Aorta (tissue), 5 donors: ENCODE measurements around the gene NTF3. TPM values are rescaled to one million over a fixed set of nuclear protein-coding genes. Genes with fewer than 3 reads are reported as not detected.

Experiments used
- ATAC-seq: fragments of 200-7000 bp; cut with Tn5 transposase; one replicate; pipeline ENCODE4 v1.9.1; 2022; ENCODE audit warnings: moderate library complexity; ENCODE audit not compliant: low FRiP score
- DNase-seq, 2 donors: peaks; one replicate each; pipeline ENCODE4 v3.0.0-alpha.2; 2020
- H3K27ac ChIP-seq, 2 donors: one replicate each; pipeline ENCODE4 v1.5.1; 2013; ENCODE audit warnings: low read length in 2 of 2, mild to moderate bottlenecking in 2 of 2, moderate library complexity in 2 of 2, control low read depth in 1 of 2, inconsistent platforms in 1 of 2, low read depth in 1 of 2
- H3K27me3 ChIP-seq, 2 donors: one replicate each; pipeline ENCODE4 v1.6.1; 2013; ENCODE audit warnings: control low read depth in 1 of 2, low read length in 1 of 2, mild to moderate bottlenecking in 1 of 2, moderate library complexity in 1 of 2; ENCODE audit not compliant: insufficient read depth in 2 of 2, control insufficient read depth in 1 of 2
- H3K36me3 ChIP-seq, 2 donors: one replicate each; pipeline ENCODE4 v1.6.1; 2013; ENCODE audit warnings: control low read depth in 1 of 2, low read length in 1 of 2, mild to moderate bottlenecking in 1 of 2; ENCODE audit not compliant: insufficient read depth in 2 of 2, control insufficient read depth in 1 of 2
- H3K4me1 ChIP-seq, 2 donors: one replicate each; pipeline ENCODE4 v1.6.1; 2013; ENCODE audit warnings: low read length in 2 of 2, control low read depth in 1 of 2, mild to moderate bottlenecking in 1 of 2, moderate library complexity in 1 of 2; ENCODE audit not compliant: insufficient read depth in 2 of 2, control insufficient read depth in 1 of 2
- H3K4me3 ChIP-seq, 2 donors: one replicate each; pipeline ENCODE4 v1.5.1; 2013; ENCODE audit warnings: low read length in 2 of 2, control low read depth in 1 of 2, mild to moderate bottlenecking in 1 of 2
- H3K9me3 ChIP-seq: one replicate; pipeline ENCODE4 v1.6.1; 2013; ENCODE audit warnings: mild to moderate bottlenecking, low read length; ENCODE audit not compliant: control insufficient read depth
- WGBS, 2 donors: extraction: QIAGEN DNeasy Blood & Tissue Kit; methylation state at CpG; one replicate each; pipeline ENCODE4 v1.1.7; 2013; 5-methylcytosine and 5-hydroxymethylcytosine counted together
- intact Hi-C, 2 donors: fragments of 100-400 bp; cut with DNase I; formaldehyde crosslinking; loops; one replicate each; pipeline versions ENCODE4 v1.14.2 to v1.15.0; 2022
- polyA plus RNA-seq, 2 donors: library from polyadenylated mRNA; stranded (reverse); fragments of 200-250 nt; gene quantifications; one replicate each; pipeline ENCODE4 v1.2.3, GENCODE V29; 2013
- total RNA-seq, 2 donors: library from RNA; stranded (reverse); fragmentation: NEBNext Ultra II Directional; extraction: Animal tissue kit (Norgen Biotek cat#: 25700); gene quantifications; one replicate each; pipeline ENCODE4 v1.2.1, GENCODE V29; 2021
- donor health status: healthy with polysubstance abuse.
- donor health status: Bipolar disorder and iron deficiency.
- donor health status: DM: no; HTN: no; CAD: no.
- donor health status: DM: no; HTN: no; CAD: no.
- donor health status: DM: yes; HTN: yes; CAD: no.

The NTF3 gene
- total and polyA plus RNA-seq, 4 donors, result 7.5 to 51.6 (median 17.3) TPM

DNA sequence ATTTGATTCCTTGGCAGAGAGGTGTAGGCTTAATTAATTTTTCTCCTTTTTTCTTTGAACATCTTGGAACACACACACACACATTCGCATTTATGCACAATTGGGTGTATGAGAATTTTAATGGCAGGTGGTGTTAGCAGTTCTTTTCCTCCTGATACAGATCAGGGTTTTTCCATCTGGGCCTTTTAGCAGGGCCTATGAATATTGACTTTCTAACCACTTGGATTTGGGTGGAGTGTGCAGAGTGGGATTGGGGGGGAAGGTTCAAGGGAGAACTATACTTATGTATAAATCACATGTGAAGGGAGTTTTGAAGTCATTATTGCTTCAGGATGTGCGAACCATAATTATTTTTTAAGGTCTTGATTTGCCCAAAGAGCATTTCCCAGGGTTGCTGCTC, 28.9 kb downstream of the NTF3 start:
- Histone ChIP-seq H3K4me3 (no peak overlapping the region), H3K27me3 (no peaks in the 10 kb centered on the region), H3K4me1 (peaks cover 8 to 14% of the 10 kb centered on the region in 2 donors), H3K27ac (no peak overlapping the region), H3K36me3 (no peaks in the 10 kb centered on the region), H3K9me3 (no peaks in the 10 kb centered on the region)
- 96 to 98% methylated on average over 2 of the region's 2 CpGs for WGBS, 2 donors
- no peak for ATAC-seq
- no peak for DNase-seq
- intact Hi-C loops, result no loop called here

DNA sequence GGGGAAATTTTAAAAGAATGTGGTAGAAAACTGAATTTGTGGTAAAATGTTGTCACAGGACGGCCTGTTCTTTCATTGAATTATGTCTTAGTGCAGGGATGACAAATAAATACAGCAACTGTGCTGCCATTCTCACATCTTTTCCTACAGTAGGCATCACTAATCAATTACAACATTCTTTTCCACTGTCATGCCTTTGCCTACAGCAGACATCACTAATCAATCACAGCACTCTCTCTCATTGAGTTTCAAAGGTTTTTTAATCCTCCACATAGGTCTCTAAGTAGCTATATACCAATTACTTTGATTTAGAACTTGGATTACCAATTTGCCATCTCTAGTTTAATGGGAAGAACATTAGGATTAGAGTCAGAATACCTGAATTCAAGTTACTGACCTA, 30.1 kb downstream of the NTF3 start:
- Histone ChIP-seq H3K27me3 (no peaks in the 10 kb centered on the region), H3K4me1 (peaks cover 5 to 7% of the 10 kb centered on the region in 2 donors), H3K9me3 (no peaks in the 10 kb centered on the region), H3K4me3 (no peak overlapping the region), H3K36me3 (no peaks in the 10 kb centered on the region), H3K27ac (no peak overlapping the region)
- intact Hi-C loops, result no loop called here
- WGBS, 2 donors, result 91 to 92% methylated on average over 1 of the region's 1 CpG
- no peak for ATAC-seq
- no peak for DNase-seq

DNA sequence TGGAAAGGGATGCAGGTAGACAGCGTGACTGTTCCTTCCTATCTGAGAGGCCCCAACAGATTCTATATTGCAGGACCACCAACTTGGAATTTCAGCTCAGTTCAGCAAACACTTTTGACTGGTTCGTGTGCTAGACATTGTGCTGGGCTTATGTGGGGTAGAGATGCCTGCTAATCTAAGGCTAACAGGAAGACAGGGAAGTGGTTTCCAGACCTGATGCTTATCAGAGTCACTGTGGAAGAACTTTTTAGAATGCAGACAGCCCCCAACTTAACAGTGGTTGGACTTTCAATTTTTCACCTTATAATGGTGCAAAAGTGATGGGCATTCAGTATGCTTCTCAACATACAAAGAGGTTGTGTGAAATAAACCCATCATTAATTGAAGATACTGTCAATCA, 32.2 kb downstream of the NTF3 start:
- H3K4me1 ChIP-seq, result no peaks in the 10 kb centered on the region
- no peaks in the 10 kb centered on the region for H3K36me3 ChIP-seq
- intact Hi-C loops, result no loop called here
- no peak overlapping the region for H3K27ac ChIP-seq
- no peaks in the 10 kb centered on the region for H3K9me3 ChIP-seq
- DNase-seq (no peak), ATAC-seq (no peak)
- no peak overlapping the region for H3K4me3 ChIP-seq
- H3K27me3 ChIP-seq, result no peaks in the 10 kb centered on the region
- WGBS, 2 donors, result 82 to 84% methylated on average over 2 of the region's 2 CpGs

DNA sequence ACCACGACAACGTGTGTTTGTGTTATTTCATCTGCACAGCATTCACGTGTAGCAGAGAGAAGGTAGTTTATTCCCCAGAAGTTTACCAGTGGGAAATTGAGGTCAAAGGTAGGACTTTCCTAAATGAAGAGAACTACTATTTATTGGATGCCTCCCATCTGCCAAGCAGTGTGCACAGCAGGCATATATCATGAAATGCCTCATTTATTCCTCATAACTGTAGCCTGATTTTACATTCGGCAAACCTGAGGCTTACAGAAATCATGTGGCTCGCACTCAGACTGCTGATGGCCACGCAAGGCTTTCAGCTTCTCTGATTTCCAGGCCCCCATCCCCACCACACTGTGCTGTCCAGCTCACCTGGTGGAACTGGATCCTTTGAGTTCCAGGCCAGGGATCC, 33.5 kb downstream of the NTF3 start:
- WGBS, 2 donors, result 91% methylated on average over 6 of the region's 6 CpGs
- Histone ChIP-seq H3K27ac (peak overlapping the region in 1 of 2 donors; percentile 35), H3K27me3 (no peaks in the 10 kb centered on the region), H3K4me1 (no peaks in the 10 kb centered on the region), H3K9me3 (no peaks in the 10 kb centered on the region), H3K36me3 (no peaks in the 10 kb centered on the region), H3K4me3 (no peak overlapping the region)
- DNase-seq (no peak), ATAC-seq (no peak)
- intact Hi-C loops, result no loop called here

DNA sequence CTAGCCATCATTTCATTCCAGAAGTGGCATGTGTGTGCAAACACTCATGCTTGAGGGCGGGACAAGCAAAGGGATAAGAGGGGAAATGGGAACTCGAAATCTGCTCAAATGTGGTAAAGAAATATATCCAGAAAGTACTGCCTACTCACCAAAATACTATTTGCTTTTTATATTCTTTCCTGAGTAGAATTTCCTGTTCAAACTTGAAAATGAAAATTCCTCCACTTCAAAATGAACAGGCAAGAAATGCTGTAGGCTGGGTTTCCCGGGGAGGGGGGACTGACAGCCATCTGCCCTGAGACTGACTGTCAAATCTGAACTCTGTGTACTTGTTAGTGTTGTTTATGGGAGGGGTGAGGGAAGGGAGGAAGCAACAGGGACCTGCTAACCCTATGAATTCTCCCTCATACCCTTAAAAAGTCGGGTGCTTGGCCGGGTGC, 34.6 kb downstream of the NTF3 start:
- H3K4me3 ChIP-seq, result no peak overlapping the region
- 30 to 36% methylated on average over 5 of the region's 5 CpGs for WGBS, 2 donors
- H3K27ac ChIP-seq, result no peak overlapping the region
- intact Hi-C loops, result no loop called here
- DNase-seq (no peak), ATAC-seq (no peak)
- no peaks in the 10 kb centered on the region for H3K27me3 ChIP-seq
- no peaks in the 10 kb centered on the region for H3K4me1 ChIP-seq
- H3K36me3 ChIP-seq, result no peaks in the 10 kb centered on the region
- no peaks in the 10 kb centered on the region for H3K9me3 ChIP-seq

DNA sequence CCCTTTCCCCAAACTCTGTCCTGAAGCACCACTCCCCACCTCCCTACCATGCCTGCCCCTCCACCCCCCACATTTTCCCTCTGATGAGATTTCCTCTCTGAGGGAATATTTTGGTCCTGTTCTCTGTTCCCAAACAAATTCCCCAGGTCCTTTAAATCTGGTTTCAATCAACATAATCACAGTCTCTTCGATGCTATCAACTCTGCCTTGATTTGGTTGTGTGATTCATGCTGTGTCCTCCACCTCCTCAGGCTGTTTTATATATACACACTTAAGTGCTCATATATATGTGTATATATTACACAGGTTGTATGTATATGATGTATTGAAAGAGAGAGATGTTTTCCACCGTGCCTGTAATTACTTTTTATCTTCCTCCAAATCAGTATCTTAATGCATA, 36.0 kb downstream of the NTF3 start:
- DNase-seq (no peak), ATAC-seq (no peak)
- intact Hi-C loops, result no loop called here
- 51 to 54% methylated on average over 2 of the region's 2 CpGs for WGBS, 2 donors
- Histone ChIP-seq H3K9me3 (no peaks in the 10 kb centered on the region), H3K4me1 (peaks cover 1 to 5% of the 10 kb centered on the region in 2 donors), H3K27ac (no peak overlapping the region), H3K4me3 (no peak overlapping the region), H3K27me3 (no peaks in the 10 kb centered on the region), H3K36me3 (no peaks in the 10 kb centered on the region)

DNA sequence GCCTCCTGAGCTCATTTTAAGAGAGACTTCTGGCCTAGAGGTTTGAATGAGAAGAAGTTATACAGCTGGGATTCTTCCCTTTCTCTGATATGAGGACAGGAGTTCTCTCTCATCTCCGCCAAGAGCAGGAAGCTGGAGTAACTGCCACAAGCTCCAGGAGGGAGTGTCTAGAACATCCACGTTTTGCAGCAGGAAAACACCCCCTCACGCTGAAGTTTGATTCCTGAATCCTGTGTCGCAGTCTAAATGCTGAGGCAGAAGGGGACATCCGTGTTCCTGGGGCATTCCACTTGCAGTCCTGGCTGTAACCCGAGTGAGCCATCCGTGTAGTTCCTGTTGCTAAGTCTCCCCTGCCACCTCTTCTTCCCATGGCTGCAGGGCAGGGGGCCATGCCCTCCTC, 38.3 kb downstream of the NTF3 start:
- Histone ChIP-seq H3K9me3 (no peaks in the 10 kb centered on the region), H3K36me3 (no peaks in the 10 kb centered on the region), H3K4me3 (no peak overlapping the region), H3K27ac (no peak overlapping the region), H3K4me1 (peaks cover 5% of the 10 kb centered on the region in 2 donors), H3K27me3 (no peaks in the 10 kb centered on the region)
- intact Hi-C loops, result loop anchor here in 1 of 2 donors (5.0 kb wide), 1 partner anchor 33 kb away; no protein-coding TSS in a partner anchor
- ATAC-seq, result no peak
- DNase-seq, result no peak
- WGBS, 2 donors, result 79 to 81% methylated on average over 7 of the region's 7 CpGs

DNA sequence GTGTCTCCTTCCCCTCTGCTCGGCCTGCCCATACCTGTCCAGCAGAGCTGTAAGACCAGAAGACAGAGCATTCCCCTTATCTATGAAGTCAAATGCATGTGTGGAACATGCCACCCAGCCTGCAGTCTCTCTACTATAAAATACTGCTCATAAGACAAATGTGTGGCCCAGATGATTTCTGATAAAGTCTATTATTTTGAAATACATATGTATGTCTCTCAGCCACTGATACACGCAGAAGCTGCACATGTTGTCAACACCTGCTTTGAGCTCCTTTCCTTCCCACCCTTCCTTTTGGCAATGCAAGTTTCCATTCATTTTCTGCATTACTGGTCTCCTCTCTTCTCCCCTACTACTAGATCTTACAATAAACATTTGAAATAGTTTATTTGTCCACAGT, 38.8 kb downstream of the NTF3 start:
- WGBS, 2 donors, result 88 to 95% methylated on average over 2 of the region's 2 CpGs
- no peaks in the 10 kb centered on the region for H3K27me3 ChIP-seq
- H3K27ac ChIP-seq, result no peak overlapping the region
- intact Hi-C loops, result loop anchor here in 1 of 2 donors (5.0 kb wide), 1 partner anchor 33 kb away; no protein-coding TSS in a partner anchor
- H3K4me3 ChIP-seq, result no peak overlapping the region
- H3K36me3 ChIP-seq, result no peaks in the 10 kb centered on the region
- DNase-seq (no peak), ATAC-seq (no peak)
- H3K9me3 ChIP-seq, result no peaks in the 10 kb centered on the region
- H3K4me1 ChIP-seq, result peaks cover 5% of the 10 kb centered on the region in 2 donors

DNA sequence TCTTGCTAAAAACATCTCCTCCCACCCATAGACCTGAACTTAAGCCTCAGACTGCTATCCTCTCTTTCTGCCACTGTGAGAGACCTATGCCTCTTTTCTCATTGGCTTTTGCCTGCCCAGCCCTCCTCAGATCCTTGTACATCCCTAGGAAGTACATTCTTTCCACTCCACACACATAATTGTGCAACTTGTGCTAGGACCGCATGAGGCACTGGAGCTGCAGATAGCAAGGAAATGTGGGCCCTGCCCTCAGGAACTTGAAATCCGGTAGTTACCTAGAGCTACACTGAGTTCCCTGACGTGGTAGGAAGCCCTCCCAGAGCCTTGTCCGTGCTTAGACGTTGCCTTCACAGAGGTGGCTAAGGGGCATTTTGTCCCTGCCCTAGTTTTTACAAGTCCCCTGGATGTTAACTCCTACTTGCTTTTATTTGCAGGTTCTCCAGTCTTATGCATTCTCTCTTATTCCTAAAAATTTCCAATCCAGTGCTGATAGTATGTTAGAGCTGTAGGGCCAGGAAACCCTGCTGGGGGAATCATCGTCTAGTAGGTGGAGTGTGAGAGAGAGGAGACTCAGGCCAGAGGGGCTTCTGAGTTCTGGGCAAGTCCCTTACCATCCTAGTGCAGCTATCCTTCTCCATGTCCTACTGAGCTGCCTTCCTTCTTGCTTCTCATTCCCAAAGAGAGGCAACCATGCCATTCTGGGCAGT, 41.3 kb downstream of the NTF3 start:
- DNase-seq (no peak), ATAC-seq (no peak)
- Histone ChIP-seq H3K36me3 (no peaks in the 10 kb centered on the region), H3K9me3 (no peaks in the 10 kb centered on the region), H3K27ac (no peak overlapping the region), H3K27me3 (no peaks in the 10 kb centered on the region), H3K4me1 (peaks cover 5% of the 10 kb centered on the region in 2 donors), H3K4me3 (no peak overlapping the region)
- intact Hi-C loops, result loop anchor here in 1 of 2 donors (5.0 kb wide), 1 partner anchor 36 kb away; no protein-coding TSS in a partner anchor
- WGBS, 2 donors, result 51 to 62% methylated on average over 6 of the region's 6 CpGs
